GM23338 (cell line): ENCODE measurements around the gene NINL. TPM values are rescaled to one million over a fixed set of nuclear protein-coding genes. Genes with fewer than 3 reads are reported as not detected.

ENCODE experiments used
- ATAC-seq: fragments of 200-7000 bp; cut with Tn5 transposase; 3 replicates; pipeline ENCODE4 v1.9.1; 2020
- DNase-seq: peaks from one replicate; pipeline ENCODE4 v3.0.0-alpha.2; 2015; ENCODE audit warnings: low spot score
- H2AFZ ChIP-seq: fragments of 200-600 bp; sonication (generic); 2 replicates; pipeline ENCODE4 v1.8.0; 2016; ENCODE audit warnings: antibody characterized with exemption, mild to moderate bottlenecking, moderate library complexity
- H3F3A ChIP-seq: fragments of 200-600 bp; sonication (generic); replicated peaks from 2 replicates; pipeline ENCODE4 v1.8.0; 2017; ENCODE audit warnings: antibody characterized with exemption, mixed run types, low read depth
- H3K27ac ChIP-seq: fragments of 200-600 bp; sonication (generic); 2 replicates; pipeline ENCODE4 v1.6.1; 2016; ENCODE audit warnings: low read depth
- H3K27me3 ChIP-seq: fragments of 200-600 bp; sonication (generic); 2 replicates; pipeline ENCODE4 v1.8.0; 2016; ENCODE audit warnings: mild to moderate bottlenecking, mixed run types, moderate library complexity; ENCODE audit not compliant: insufficient read depth
- H3K36me3 ChIP-seq: fragments of 200-600 bp; sonication (generic); 2 replicates; pipeline ENCODE4 v1.8.0; 2016; ENCODE audit warnings: mild to moderate bottlenecking; ENCODE audit not compliant: insufficient read depth
- H3K4me1 ChIP-seq: fragments of 200-600 bp; sonication (generic); 2 replicates; pipeline ENCODE4 v1.8.0; 2016; ENCODE audit warnings: mild to moderate bottlenecking, moderate library complexity; ENCODE audit not compliant: insufficient read depth
- H3K4me2 ChIP-seq: fragments of 200-600 bp; sonication (generic); 2 replicates; pipeline ENCODE4 v1.7.1; 2017; ENCODE audit warnings: mixed run types
- H3K4me3 ChIP-seq: fragments of 200-600 bp; sonication (generic); 2 replicates; pipeline ENCODE4 v1.6.1; 2016; ENCODE audit warnings: mixed run types
- H3K79me2 ChIP-seq: fragments of 200-600 bp; sonication (generic); replicated peaks from 2 replicates; pipeline ENCODE4 v1.8.0; 2017; ENCODE audit warnings: mild to moderate bottlenecking; ENCODE audit not compliant: insufficient read depth
- H3K9me2 ChIP-seq: fragments of 200-600 bp; sonication (generic); 2 replicates; pipeline ENCODE4 v1.8.0; 2017; ENCODE audit not compliant: insufficient read depth
- H4K20me1 ChIP-seq: fragments of 200-600 bp; sonication (generic); replicated peaks from 2 replicates; pipeline ENCODE4 v1.8.0; 2017; ENCODE audit warnings: mild to moderate bottlenecking; ENCODE audit not compliant: insufficient read depth
- H3K27ac Mint-ChIP-seq: 2 replicates; pipeline ENCODE4 v1.8.0; 2020; ENCODE audit warnings: inconsistent platforms, mild to moderate bottlenecking, moderate library complexity, mixed read lengths
- H3K27me3 Mint-ChIP-seq: 3 replicates; pipeline ENCODE4 v1.8.0; 2022; ENCODE audit warnings: low read depth, mild to moderate bottlenecking, moderate library complexity, mixed read lengths, inconsistent platforms; ENCODE audit not compliant: insufficient read depth, poor library complexity
- H3K36me3 Mint-ChIP-seq: 3 replicates; pipeline ENCODE4 v1.8.0; 2021; ENCODE audit warnings: low read depth, mild to moderate bottlenecking, inconsistent platforms, moderate library complexity, mixed read lengths
- H3K4me1 Mint-ChIP-seq: 3 replicates; pipeline ENCODE4 v1.8.0; 2020; ENCODE audit warnings: mild to moderate bottlenecking, inconsistent platforms, mixed read lengths
- H3K4me3 Mint-ChIP-seq: 3 replicates; pipeline ENCODE4 v1.8.0; 2021; ENCODE audit warnings: moderate library complexity, mild to moderate bottlenecking, inconsistent platforms, mixed read lengths
- H3K9me3 Mint-ChIP-seq: 3 replicates; pipeline ENCODE4 v1.8.0; 2020; ENCODE audit warnings: moderate library complexity, mild to moderate bottlenecking, inconsistent platforms, mixed read lengths
- CREB1 ChIP-seq: fragments of 250-450 bp; sonication (Bioruptor Pico); IDR thresholded peaks from 2 replicates; pipeline ENCODE4 v1.5.0; 2020; ENCODE audit warnings: low read depth, mild to moderate bottlenecking, moderate library complexity
- ETS1 ChIP-seq: IDR thresholded peaks from 2 replicates; pipeline ENCODE4 v1.6.1; 2016; ENCODE audit warnings: antibody characterized with exemption
- EZH2 ChIP-seq: fragments of 200-600 bp; sonication (generic); IDR thresholded peaks from one replicate; pipeline ENCODE4 v1.8.0; 2017; ENCODE audit warnings: antibody characterized with exemption, mild to moderate bottlenecking, low read depth; ENCODE audit not compliant: unreplicated experiment
- EZH2phosphoT487 ChIP-seq: fragments of 200-600 bp; sonication (generic); IDR thresholded peaks from one replicate; pipeline ENCODE4 v1.8.1; 2018; ENCODE audit warnings: antibody characterized with exemption; ENCODE audit not compliant: unreplicated experiment
- JUNB ChIP-seq: IDR thresholded peaks from one replicate; pipeline ENCODE4 v1.6.1; 2016; ENCODE audit warnings: antibody characterized with exemption; ENCODE audit not compliant: unreplicated experiment
- NANOG ChIP-seq: IDR thresholded peaks from 2 replicates; pipeline ENCODE4 v1.6.1; 2016; ENCODE audit warnings: antibody characterized with exemption, borderline replicate concordance
- POLR2AphosphoS5 ChIP-seq: IDR thresholded peaks from 2 replicates; pipeline ENCODE4 v1.6.1; 2016; ENCODE audit warnings: antibody characterized with exemption, low read depth
- REST ChIP-seq: IDR thresholded peaks from one replicate; pipeline ENCODE4 v1.6.1; 2018; ENCODE audit warnings: antibody characterized with exemption; ENCODE audit not compliant: unreplicated experiment
- STAT1 ChIP-seq: IDR thresholded peaks from one replicate; pipeline ENCODE4 v1.6.1; 2016; ENCODE audit warnings: antibody characterized with exemption; ENCODE audit not compliant: unreplicated experiment
- ZNF114 ChIP-seq: fragments of 250-450 bp; sonication (Bioruptor Pico); IDR thresholded peaks from 2 replicates; pipeline ENCODE4 v1.5.0; 2020; ENCODE audit warnings: mild to moderate bottlenecking, moderate library complexity
- ZNF331 ChIP-seq: fragments of 250-450 bp; sonication (Bioruptor Pico); IDR thresholded peaks from 2 replicates; pipeline ENCODE4 v1.5.0; 2020; ENCODE audit warnings: low read depth, mild to moderate bottlenecking, moderate library complexity
- polyA plus RNA-seq: library from polyadenylated mRNA; unstranded; fragments of >200 nt; fragmentation: Nextera tagmentation; extraction: Ambion mirVana; gene quantifications from 2 replicates; pipeline ENCODE4 v1.2.1, GENCODE V29; 2016
- total RNA-seq: library from RNA; depleted of rRNA; stranded (reverse); fragments of >200 nt; shearing (Covaris generic); gene quantifications from 2 replicates; pipeline ENCODE4 v1.2.3, GENCODE V29; 2014
- TF ChIP-seq, protein P1 (sequence below), 2 experiments: fragments of 200-600 bp in 1 of 2; sonication (generic) in 1 of 2; conservative IDR thresholded peaks; 2 replicates each; pipeline versions ENCODE4 v1.5.1 to v1.6.1; 2016 to 2017; ENCODE audit warnings: antibody characterized with exemption in 2 of 2, low read depth in 2 of 2, mild to moderate bottlenecking in 2 of 2, moderate library complexity in 1 of 2
- TF ChIP-seq, protein P2 (sequence below): fragments of 250-450 bp; sonication (Bioruptor Pico); IDR thresholded peaks from 2 replicates; pipeline ENCODE4 v1.5.0; 2020; ENCODE audit warnings: mild to moderate bottlenecking, moderate library complexity

The NINL gene
- total and polyA plus RNA-seq, 2 experiments from 2014 or later, result 18.0 to 31.2 TPM

DNA sequence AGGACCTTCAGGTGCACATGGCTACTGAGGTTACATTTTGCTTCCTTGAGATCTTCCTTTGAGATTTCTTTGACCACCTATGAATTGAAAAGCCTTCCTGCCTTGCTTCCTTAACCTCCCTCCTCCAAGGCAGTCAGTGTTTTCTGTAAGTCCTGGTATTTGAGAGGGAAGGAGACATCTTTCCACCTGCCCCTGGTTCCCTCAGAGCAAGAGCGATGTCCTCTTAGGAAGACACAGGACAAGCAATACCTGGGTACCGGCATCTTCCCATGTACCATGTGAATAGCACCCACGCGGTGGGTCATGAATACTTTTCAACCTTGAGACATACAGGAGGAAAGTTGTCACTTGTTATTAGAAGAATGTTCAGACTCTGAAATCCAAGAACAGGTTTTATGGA is 140.8 kb downstream of the NINL start:
- no peak overlapping the region for H3K27ac Mint-ChIP-seq
- no peaks in the 10 kb centered on the region for H3K9me2 ChIP-seq
- no peak for DNase-seq
- H3F3A ChIP-seq, result no peaks in the 10 kb centered on the region; the same call in 1 of the 2 replicates
- H3K36me3 Mint-ChIP-seq, result peaks cover 88% of the 10 kb centered on the region
- H3K4me3 ChIP-seq, result no peak overlapping the region
- TF ChIP-seq REST (no peak), CREB1 (CRISPR knock-in tag) (no peak), EZH2phosphoT487 (no peak), ZNF331 (CRISPR knock-in tag) (no peak), ETS1 (no peak), NANOG (no peak), STAT1 (no peak), EZH2 (no peak), ZNF114 (CRISPR knock-in tag) (no peak), POLR2AphosphoS5 (no peak), JUNB (no peak)
- TF ChIP-seq, protein P1, sequence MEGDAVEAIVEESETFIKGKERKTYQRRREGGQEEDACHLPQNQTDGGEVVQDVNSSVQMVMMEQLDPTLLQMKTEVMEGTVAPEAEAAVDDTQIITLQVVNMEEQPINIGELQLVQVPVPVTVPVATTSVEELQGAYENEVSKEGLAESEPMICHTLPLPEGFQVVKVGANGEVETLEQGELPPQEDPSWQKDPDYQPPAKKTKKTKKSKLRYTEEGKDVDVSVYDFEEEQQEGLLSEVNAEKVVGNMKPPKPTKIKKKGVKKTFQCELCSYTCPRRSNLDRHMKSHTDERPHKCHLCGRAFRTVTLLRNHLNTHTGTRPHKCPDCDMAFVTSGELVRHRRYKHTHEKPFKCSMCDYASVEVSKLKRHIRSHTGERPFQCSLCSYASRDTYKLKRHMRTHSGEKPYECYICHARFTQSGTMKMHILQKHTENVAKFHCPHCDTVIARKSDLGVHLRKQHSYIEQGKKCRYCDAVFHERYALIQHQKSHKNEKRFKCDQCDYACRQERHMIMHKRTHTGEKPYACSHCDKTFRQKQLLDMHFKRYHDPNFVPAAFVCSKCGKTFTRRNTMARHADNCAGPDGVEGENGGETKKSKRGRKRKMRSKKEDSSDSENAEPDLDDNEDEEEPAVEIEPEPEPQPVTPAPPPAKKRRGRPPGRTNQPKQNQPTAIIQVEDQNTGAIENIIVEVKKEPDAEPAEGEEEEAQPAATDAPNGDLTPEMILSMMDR (conservative IDR thresholded peaks at IDR 0.05; ENCODE audit: low read depth in 2 of 2), result no peak
- TF ChIP-seq, protein P2, sequence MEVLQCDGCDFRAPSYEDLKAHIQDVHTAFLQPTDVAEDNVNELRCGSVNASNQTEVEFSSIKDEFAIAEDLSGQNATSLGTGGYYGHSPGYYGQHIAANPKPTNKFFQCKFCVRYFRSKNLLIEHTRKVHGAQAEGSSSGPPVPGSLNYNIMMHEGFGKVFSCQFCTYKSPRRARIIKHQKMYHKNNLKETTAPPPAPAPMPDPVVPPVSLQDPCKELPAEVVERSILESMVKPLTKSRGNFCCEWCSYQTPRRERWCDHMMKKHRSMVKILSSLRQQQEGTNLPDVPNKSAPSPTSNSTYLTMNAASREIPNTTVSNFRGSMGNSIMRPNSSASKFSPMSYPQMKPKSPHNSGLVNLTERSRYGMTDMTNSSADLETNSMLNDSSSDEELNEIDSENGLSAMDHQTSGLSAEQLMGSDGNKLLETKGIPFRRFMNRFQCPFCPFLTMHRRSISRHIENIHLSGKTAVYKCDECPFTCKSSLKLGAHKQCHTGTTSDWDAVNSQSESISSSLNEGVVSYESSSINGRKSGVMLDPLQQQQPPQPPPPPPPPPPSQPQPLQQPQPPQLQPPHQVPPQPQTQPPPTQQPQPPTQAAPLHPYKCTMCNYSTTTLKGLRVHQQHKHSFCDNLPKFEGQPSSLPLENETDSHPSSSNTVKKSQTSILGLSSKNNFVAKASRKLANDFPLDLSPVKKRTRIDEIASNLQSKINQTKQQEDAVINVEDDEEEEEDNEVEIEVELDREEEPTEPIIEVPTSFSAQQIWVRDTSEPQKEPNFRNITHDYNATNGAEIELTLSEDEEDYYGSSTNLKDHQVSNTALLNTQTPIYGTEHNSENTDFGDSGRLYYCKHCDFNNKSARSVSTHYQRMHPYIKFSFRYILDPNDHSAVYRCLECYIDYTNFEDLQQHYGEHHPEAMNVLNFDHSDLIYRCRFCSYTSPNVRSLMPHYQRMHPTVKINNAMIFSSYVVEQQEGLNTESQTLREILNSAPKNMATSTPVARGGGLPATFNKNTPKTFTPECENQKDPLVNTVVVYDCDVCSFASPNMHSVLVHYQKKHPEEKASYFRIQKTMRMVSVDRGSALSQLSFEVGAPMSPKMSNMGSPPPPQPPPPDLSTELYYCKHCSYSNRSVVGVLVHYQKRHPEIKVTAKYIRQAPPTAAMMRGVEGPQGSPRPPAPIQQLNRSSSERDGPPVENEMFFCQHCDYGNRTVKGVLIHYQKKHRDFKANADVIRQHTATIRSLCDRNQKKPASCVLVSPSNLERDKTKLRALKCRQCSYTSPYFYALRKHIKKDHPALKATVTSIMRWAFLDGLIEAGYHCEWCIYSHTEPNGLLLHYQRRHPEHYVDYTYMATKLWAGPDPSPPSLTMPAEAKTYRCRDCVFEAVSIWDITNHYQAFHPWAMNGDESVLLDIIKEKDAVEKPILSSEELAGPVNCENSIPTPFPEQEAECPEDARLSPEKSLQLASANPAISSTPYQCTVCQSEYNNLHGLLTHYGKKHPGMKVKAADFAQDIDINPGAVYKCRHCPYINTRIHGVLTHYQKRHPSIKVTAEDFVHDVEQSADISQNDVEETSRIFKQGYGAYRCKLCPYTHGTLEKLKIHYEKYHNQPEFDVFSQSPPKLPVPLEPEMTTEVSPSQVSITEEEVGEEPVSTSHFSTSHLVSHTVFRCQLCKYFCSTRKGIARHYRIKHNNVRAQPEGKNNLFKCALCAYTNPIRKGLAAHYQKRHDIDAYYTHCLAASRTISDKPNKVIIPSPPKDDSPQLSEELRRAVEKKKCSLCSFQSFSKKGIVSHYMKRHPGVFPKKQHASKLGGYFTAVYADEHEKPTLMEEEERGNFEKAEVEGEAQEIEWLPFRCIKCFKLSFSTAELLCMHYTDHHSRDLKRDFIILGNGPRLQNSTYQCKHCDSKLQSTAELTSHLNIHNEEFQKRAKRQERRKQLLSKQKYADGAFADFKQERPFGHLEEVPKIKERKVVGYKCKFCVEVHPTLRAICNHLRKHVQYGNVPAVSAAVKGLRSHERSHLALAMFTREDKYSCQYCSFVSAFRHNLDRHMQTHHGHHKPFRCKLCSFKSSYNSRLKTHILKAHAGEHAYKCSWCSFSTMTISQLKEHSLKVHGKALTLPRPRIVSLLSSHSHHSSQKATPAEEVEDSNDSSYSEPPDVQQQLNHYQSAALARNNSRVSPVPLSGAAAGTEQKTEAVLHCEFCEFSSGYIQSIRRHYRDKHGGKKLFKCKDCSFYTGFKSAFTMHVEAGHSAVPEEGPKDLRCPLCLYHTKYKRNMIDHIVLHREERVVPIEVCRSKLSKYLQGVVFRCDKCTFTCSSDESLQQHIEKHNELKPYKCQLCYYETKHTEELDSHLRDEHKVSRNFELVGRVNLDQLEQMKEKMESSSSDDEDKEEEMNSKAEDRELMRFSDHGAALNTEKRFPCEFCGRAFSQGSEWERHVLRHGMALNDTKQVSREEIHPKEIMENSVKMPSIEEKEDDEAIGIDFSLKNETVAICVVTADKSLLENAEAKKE, result no peak
- no peaks in the 10 kb centered on the region for H3K4me1 ChIP-seq
- no peaks in the 10 kb centered on the region; the same call in 1 of the 2 replicates for H4K20me1 ChIP-seq
- H3K27ac ChIP-seq, result no peak overlapping the region
- no peak overlapping the region for H3K4me3 Mint-ChIP-seq
- H2AFZ ChIP-seq, result no peak overlapping the region
- peaks cover 5% of the 10 kb centered on the region; the same call in 1 of the 3 replicates for H3K9me3 Mint-ChIP-seq
- ATAC-seq, result no peak
- H3K4me1 Mint-ChIP-seq, result no peaks in the 10 kb centered on the region
- no peak overlapping the region for H3K4me2 ChIP-seq
- no peaks in the 10 kb centered on the region for H3K79me2 ChIP-seq
- H3K36me3 ChIP-seq, result peaks cover 42% of the 10 kb centered on the region
- H3K27me3 Mint-ChIP-seq, result no peaks in the 10 kb centered on the region
- no peaks in the 10 kb centered on the region for H3K27me3 ChIP-seq
